SK-N-SH treated with all-trans-retinoic acid at 6 μM for 48 hours (cell line): ENCODE results near the gene MET.

Experiments used
- ATAC-seq: fragments of 200-7000 bp; cut with Tn5 transposase; 3 replicates; pipeline ENCODE4 v1.9.1; 2020; ENCODE audit warnings: mild to moderate bottlenecking, moderate library complexity
- BACH2 ChIP-seq: fragments of 250-450 bp; sonication (Bioruptor Pico); IDR thresholded peaks from 2 replicates; pipeline ENCODE4 v1.9.0; 2021; ENCODE audit warnings: mild to moderate bottlenecking, borderline replicate concordance
- CSDC2 ChIP-seq: fragments of 250-450 bp; sonication (Bioruptor Pico); IDR thresholded peaks from 2 replicates; pipeline ENCODE4 v1.5.0; 2020; ENCODE audit warnings: mild to moderate bottlenecking, moderate library complexity
- CSRNP3 ChIP-seq: fragments of 250-450 bp; sonication (Bioruptor Pico); IDR thresholded peaks from 2 replicates; pipeline ENCODE4 v1.5.1; 2021; ENCODE audit warnings: mild to moderate bottlenecking, moderate library complexity
- ESRRG ChIP-seq: fragments of 250-450 bp; sonication (Bioruptor Pico); IDR thresholded peaks from 2 replicates; pipeline ENCODE4 v1.6.1; 2021; ENCODE audit warnings: mild to moderate bottlenecking
- GLIS3 ChIP-seq: fragments of 250-450 bp; sonication (Bioruptor Pico); IDR thresholded peaks from 2 replicates; pipeline ENCODE4 v1.5.0; 2020; ENCODE audit warnings: mild to moderate bottlenecking, moderate library complexity
- ISL1 ChIP-seq: fragments of 250-450 bp; sonication (Bioruptor Pico); IDR thresholded peaks from 2 replicates; pipeline ENCODE4 v2.1.2; 2022; ENCODE audit warnings: mild to moderate bottlenecking, moderate library complexity
- OSR1 ChIP-seq: fragments of 250-450 bp; sonication (Bioruptor Pico); IDR thresholded peaks from 2 replicates; pipeline ENCODE4 v1.8.0; 2022; ENCODE audit warnings: moderate library complexity, mild to moderate bottlenecking, inconsistent platforms
- PPARA ChIP-seq: fragments of 250-450 bp; sonication (Bioruptor Pico); IDR thresholded peaks from 2 replicates; pipeline ENCODE4 v1.5.0; 2020; ENCODE audit warnings: mild to moderate bottlenecking, borderline replicate concordance
- RARB ChIP-seq: fragments of 250-450 bp; sonication (Bioruptor Pico); IDR thresholded peaks from 2 replicates; pipeline ENCODE4 v1.8.0; 2021; ENCODE audit warnings: mild to moderate bottlenecking, moderate library complexity
- SNAI2 ChIP-seq: fragments of 250-450 bp; sonication (Bioruptor Pico); IDR thresholded peaks from 2 replicates; pipeline ENCODE4 v1.5.0; 2020; ENCODE audit warnings: mild to moderate bottlenecking, moderate library complexity
- TCF4 ChIP-seq: fragments of 250-450 bp; sonication (Bioruptor Pico); IDR thresholded peaks from 2 replicates; pipeline ENCODE4 v1.8.0; 2021; ENCODE audit warnings: mild to moderate bottlenecking, moderate library complexity, borderline replicate concordance
- TOX ChIP-seq: fragments of 250-450 bp; sonication (Bioruptor Pico); IDR thresholded peaks from 2 replicates; pipeline ENCODE4 v1.8.0; 2021; ENCODE audit warnings: mild to moderate bottlenecking, moderate library complexity, borderline replicate concordance
- ZFP3 ChIP-seq: fragments of 250-450 bp; sonication (Bioruptor Pico); IDR thresholded peaks from 2 replicates; pipeline ENCODE4 v1.5.0; 2020; ENCODE audit warnings: mild to moderate bottlenecking, moderate library complexity
- ZNF565 ChIP-seq: fragments of 450-650 bp; formaldehyde crosslinking; conservative IDR thresholded peaks from 2 replicates; pipeline ENCODE4 v1.5.0; 2020; ENCODE audit warnings: low read depth, mild to moderate bottlenecking, moderate library complexity
- ZNF70 ChIP-seq: fragments of 450-650 bp; formaldehyde crosslinking; IDR thresholded peaks from 2 replicates; pipeline ENCODE4 v1.5.0; 2020; ENCODE audit warnings: mild to moderate bottlenecking, moderate library complexity
- ZNF8 ChIP-seq: fragments of 450-650 bp; formaldehyde crosslinking; IDR thresholded peaks from 2 replicates; pipeline ENCODE4 v1.5.0; 2020; ENCODE audit warnings: mild to moderate bottlenecking, moderate library complexity
- TF ChIP-seq, protein P1 (sequence below): fragments of 250-450 bp; sonication (Bioruptor Pico); IDR thresholded peaks from 2 replicates; pipeline ENCODE4 v1.8.0; 2020; ENCODE audit warnings: mild to moderate bottlenecking, moderate library complexity, borderline replicate concordance
- TF ChIP-seq, protein P2 (sequence below): fragments of 250-450 bp; sonication (Bioruptor Pico); IDR thresholded peaks from 2 replicates; pipeline ENCODE4 v1.5.0; 2020; ENCODE audit warnings: mild to moderate bottlenecking, moderate library complexity
- TF ChIP-seq, protein P3 (sequence below): fragments of 250-450 bp; sonication (Bioruptor Pico); IDR thresholded peaks from 2 replicates; pipeline ENCODE4 v1.8.0; 2021; ENCODE audit warnings: low read depth, mild to moderate bottlenecking, moderate library complexity, borderline replicate concordance
- TF ChIP-seq, protein P4 (sequence below): fragments of 250-450 bp; sonication (Bioruptor Pico); IDR thresholded peaks from 2 replicates; pipeline ENCODE4 v1.5.1; 2020; ENCODE audit warnings: low read depth, mild to moderate bottlenecking, moderate library complexity

Gene MET

GRCh38 chr7:116699722-116700120 is 27.7 kb downstream of the MET start:
- no peak for ATAC-seq
- TF ChIP-seq CSDC2 (CRISPR knock-in tag) (no peak), CSRNP3 (CRISPR knock-in tag) (no peak), ZFP3 (no peak), RARB (no peak), BACH2 (CRISPR knock-in tag) (no peak), ESRRG (no peak), OSR1 (CRISPR knock-in tag) (no peak), ZNF565 (CRISPR knock-in tag) (no peak), ZNF8 (no peak), SNAI2 (no peak)
- TF ChIP-seq, protein P1, sequence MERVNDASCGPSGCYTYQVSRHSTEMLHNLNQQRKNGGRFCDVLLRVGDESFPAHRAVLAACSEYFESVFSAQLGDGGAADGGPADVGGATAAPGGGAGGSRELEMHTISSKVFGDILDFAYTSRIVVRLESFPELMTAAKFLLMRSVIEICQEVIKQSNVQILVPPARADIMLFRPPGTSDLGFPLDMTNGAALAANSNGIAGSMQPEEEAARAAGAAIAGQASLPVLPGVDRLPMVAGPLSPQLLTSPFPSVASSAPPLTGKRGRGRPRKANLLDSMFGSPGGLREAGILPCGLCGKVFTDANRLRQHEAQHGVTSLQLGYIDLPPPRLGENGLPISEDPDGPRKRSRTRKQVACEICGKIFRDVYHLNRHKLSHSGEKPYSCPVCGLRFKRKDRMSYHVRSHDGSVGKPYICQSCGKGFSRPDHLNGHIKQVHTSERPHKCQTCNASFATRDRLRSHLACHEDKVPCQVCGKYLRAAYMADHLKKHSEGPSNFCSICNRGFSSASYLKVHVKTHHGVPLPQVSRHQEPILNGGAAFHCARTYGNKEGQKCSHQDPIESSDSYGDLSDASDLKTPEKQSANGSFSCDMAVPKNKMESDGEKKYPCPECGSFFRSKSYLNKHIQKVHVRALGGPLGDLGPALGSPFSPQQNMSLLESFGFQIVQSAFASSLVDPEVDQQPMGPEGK (CRISPR knock-in tag) = no peak
- TF ChIP-seq, protein P2, sequence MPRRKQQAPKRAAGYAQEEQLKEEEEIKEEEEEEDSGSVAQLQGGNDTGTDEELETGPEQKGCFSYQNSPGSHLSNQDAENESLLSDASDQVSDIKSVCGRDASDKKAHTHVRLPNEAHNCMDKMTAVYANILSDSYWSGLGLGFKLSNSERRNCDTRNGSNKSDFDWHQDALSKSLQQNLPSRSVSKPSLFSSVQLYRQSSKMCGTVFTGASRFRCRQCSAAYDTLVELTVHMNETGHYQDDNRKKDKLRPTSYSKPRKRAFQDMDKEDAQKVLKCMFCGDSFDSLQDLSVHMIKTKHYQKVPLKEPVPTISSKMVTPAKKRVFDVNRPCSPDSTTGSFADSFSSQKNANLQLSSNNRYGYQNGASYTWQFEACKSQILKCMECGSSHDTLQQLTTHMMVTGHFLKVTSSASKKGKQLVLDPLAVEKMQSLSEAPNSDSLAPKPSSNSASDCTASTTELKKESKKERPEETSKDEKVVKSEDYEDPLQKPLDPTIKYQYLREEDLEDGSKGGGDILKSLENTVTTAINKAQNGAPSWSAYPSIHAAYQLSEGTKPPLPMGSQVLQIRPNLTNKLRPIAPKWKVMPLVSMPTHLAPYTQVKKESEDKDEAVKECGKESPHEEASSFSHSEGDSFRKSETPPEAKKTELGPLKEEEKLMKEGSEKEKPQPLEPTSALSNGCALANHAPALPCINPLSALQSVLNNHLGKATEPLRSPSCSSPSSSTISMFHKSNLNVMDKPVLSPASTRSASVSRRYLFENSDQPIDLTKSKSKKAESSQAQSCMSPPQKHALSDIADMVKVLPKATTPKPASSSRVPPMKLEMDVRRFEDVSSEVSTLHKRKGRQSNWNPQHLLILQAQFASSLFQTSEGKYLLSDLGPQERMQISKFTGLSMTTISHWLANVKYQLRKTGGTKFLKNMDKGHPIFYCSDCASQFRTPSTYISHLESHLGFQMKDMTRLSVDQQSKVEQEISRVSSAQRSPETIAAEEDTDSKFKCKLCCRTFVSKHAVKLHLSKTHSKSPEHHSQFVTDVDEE = no peak

DNA sequence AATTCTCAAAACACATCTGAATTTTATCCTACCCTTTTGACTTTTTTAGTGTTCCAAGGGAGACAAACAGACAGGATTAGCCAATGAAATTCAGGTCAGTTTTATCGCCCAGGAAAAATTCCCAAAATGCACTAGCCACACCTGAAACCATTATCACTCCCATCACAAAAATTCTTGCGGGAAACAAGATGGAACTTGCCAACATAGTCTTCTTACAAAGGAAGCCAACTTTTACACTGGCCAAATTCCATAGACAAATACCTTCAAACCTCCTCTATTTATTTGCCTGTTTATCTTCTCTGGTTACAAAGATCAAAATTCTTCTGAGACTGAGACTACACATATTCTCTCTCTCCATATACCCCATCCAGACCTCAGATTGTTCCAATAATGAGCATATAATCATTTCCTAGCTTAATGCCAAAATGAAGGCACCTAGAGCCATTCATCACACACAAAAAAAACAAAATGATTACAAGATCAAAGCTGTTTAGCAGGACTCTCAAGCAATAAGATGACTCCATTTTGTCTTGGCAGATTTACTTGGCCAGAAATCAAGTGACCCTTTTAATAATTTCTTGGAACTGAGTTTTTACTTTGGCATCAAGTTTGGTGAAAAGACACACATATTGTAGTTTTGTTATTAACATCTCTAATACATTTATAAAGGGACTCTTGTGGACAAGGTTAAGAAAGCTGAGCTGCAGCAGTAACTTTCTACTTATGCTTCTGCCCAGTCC is 30.2 kb downstream of the MET start:
- ATAC-seq = peak; percentile 45
- TF ChIP-seq TOX (CRISPR knock-in tag) = 0 out of 2 replicates have a peak, but pooled peaks have one; percentile 8
- no peak for TF ChIP-seq TCF4
- no peak for TF ChIP-seq ESRRG
- no peak for TF ChIP-seq CSDC2 (CRISPR knock-in tag)
- TF ChIP-seq ZNF565 (CRISPR knock-in tag) = no peak

DNA sequence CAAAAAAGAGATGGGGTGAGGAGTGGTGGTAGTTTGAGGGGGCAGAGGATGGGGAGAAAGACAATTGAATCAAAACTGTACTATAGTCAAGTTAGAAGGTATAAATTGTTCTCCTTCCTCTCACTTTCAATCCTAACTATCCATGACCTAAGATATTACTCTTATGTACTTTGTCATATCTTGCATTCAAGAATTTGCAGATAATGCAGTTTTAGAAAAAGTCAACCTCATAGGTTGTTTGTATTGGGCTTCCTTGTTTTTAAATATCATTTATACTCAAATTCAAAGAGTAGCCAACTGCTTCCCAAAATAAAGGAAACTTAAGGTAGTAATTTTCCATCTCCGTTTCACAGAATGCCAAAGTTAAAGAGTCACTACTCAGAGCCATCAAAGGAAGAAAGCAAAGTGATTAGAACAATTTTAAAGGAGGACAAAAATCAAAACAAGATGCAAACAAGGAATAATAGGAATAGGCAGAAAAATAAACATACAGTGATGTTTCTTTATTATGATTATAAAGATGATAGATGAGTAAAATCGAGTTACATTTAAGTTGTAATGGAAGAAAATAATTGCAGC is 32.7 kb downstream of the MET start:
- TF ChIP-seq TOX (CRISPR knock-in tag) = no peak
- no peak for ATAC-seq

- no peak for ATAC-seq
- no peak for TF ChIP-seq ZNF8
Measured at GRCh38 chr7:116705419-116705818, 33.4 kb downstream of the MET start.

DNA sequence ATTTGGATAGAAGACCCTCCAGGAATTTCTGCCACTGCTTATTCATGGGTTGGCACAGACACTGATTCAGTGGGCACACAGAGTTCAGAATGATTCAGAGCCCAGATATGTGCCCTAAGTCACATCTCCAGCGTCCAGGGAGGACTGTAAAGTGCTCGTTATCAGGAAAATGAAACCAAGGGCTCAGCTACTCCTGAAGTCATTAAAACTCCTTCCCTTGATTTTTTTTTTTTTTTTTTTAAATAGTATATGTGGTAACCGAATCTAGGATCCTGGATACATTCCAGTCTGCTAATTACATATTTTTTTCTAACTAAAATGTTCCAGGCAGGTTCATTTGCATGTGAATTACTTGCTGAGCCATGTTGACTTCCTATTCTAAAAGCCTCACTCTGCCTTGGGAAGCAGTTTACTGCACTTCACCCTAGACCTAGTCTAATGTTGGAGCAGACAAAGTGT is 34.7 kb downstream of the MET start:
- ATAC-seq = peak; percentile 78
- TF ChIP-seq ZNF70 (CRISPR knock-in tag) (no peak), PPARA (CRISPR knock-in tag) (no peak), TCF4 (no peak), OSR1 (CRISPR knock-in tag) (no peak), TOX (CRISPR knock-in tag) (no peak), ISL1 (CRISPR knock-in tag) (no peak), GLIS3 (CRISPR knock-in tag) (no peak), ZNF8 (no peak), CSRNP3 (CRISPR knock-in tag) (no peak), ZFP3 (no peak), ESRRG (no peak), ZNF565 (CRISPR knock-in tag) (no peak), BACH2 (CRISPR knock-in tag) (no peak)
- TF ChIP-seq, protein P1 (CRISPR knock-in tag) = no peak
- TF ChIP-seq, protein P3, sequence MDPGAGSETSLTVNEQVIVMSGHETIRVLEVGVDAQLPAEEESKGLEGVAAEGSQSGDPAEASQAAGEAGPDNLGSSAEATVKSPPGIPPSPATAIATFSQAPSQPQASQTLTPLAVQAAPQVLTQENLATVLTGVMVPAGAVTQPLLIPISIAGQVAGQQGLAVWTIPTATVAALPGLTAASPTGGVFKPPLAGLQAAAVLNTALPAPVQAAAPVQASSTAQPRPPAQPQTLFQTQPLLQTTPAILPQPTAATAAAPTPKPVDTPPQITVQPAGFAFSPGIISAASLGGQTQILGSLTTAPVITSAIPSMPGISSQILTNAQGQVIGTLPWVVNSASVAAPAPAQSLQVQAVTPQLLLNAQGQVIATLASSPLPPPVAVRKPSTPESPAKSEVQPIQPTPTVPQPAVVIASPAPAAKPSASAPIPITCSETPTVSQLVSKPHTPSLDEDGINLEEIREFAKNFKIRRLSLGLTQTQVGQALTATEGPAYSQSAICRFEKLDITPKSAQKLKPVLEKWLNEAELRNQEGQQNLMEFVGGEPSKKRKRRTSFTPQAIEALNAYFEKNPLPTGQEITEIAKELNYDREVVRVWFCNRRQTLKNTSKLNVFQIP (CRISPR knock-in tag) = no peak
- TF ChIP-seq, protein P4, sequence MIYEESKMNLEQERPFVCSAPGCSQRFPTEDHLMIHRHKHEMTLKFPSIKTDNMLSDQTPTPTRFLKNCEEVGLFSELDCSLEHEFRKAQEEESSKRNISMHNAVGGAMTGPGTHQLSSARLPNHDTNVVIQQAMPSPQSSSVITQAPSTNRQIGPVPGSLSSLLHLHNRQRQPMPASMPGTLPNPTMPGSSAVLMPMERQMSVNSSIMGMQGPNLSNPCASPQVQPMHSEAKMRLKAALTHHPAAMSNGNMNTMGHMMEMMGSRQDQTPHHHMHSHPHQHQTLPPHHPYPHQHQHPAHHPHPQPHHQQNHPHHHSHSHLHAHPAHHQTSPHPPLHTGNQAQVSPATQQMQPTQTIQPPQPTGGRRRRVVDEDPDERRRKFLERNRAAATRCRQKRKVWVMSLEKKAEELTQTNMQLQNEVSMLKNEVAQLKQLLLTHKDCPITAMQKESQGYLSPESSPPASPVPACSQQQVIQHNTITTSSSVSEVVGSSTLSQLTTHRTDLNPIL (CRISPR knock-in tag) = no peak
